Measurements from ENCODE around the gene CST2.
"Not testable (repeated sequence)": the region's sequence is repeated elsewhere in the genome, so short reads cannot be mapped to it uniquely, and the experiment has no call there.

The CST2 gene

DNA sequence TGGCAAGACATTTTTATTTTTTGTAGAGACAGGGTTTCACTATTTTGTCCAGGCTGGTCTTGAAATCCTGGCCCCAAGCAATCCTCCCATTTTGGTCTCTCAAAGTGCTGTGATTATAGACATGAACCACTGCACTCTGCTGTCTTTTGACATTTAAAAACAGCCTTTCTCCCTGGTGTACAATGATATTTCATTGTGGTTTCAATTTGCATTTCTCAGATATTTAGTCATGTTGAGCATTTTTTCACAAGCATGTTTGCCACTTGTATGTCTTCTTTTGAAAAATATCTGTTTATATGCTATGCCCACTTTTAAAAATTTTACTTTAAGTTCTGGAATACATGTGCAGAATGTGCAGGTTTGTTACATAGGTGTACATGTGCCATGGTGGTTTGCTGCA is 47.9 kb downstream of the CST2 start:
- H3K9me3 Mint-ChIP-seq, DNase-seq, CTCF ChIA-PET, H3K36me3 Mint-ChIP-seq, H3K27ac Mint-ChIP-seq, H3K4me1 Mint-ChIP-seq, H3K4me3 Mint-ChIP-seq, H3K27me3 Mint-ChIP-seq: not testable (repeated sequence)

DNA sequence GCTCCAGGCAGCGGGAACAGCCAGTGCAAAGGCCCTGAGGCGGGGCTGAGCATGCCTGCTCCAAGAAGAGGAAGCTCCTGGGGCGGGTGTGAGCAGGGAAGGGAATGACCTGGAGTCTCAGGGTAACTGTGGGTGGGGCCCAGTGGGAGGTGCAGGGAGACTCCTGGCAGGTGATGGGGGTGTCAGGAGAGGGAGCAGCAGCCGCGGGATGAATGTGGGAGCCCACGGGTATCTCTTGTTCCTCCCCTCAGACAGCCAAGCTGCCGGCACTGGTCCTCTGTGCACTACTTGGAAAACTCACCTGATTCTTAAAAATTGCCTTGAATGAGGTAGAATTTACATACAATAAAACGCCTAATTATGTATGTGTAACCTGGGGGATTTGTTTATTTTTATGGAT is 49.1 kb downstream of the CST2 start:
- H3K4me1 Mint-ChIP-seq, H3K9me3 Mint-ChIP-seq, H3K36me3 Mint-ChIP-seq, CTCF ChIA-PET, DNase-seq, H3K27me3 Mint-ChIP-seq, H3K27ac Mint-ChIP-seq, H3K4me3 Mint-ChIP-seq: not testable (repeated sequence)

DNA sequence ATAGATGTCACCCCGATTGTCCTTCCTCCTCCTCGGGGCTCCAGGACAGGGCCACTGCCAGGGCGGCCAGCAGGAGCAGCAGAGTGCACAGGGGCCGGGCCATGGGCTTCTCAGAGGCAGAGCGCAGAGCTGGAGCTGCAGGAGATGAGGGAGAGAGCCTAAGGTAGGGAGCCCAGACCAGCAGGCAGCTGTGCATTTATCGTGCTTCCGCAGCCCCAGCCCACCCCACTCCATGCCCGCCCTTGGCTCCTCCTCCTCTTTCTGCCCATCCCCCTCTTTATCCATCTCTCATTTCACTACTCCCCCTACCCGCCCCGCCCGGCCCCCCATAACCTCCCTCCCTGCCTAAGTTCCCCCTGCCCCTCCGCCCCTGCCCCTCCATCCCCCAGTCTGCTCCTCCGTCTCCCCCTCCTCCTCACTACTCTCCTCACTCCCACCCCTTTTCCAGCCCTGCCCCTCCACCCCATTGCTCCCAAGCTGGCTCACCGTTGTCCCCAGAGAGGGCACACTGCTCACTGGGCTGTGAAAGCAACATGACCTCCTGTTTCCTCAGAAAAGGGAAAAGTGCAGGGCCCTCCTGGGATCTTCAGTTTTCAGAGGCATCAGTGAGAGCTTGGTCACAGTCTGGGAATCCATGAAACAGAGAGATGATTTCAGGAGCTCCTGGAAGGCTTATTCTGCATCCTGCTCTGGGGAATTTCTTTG is 50.3 kb downstream of the CST2 start:
- DNase-seq, result no peak
- no peaks in the 10 kb centered on the region for H3K9me3 Mint-ChIP-seq
- H3K36me3 Mint-ChIP-seq, result no peaks in the 10 kb centered on the region
- H3K27me3 Mint-ChIP-seq, result peaks cover 11% of the 10 kb centered on the region
- no peaks in the 10 kb centered on the region for H3K4me1 Mint-ChIP-seq
- no peak overlapping the region for H3K4me3 Mint-ChIP-seq
- no peak overlapping the region for H3K27ac Mint-ChIP-seq
- CTCF ChIA-PET, result no interaction called here

DNA sequence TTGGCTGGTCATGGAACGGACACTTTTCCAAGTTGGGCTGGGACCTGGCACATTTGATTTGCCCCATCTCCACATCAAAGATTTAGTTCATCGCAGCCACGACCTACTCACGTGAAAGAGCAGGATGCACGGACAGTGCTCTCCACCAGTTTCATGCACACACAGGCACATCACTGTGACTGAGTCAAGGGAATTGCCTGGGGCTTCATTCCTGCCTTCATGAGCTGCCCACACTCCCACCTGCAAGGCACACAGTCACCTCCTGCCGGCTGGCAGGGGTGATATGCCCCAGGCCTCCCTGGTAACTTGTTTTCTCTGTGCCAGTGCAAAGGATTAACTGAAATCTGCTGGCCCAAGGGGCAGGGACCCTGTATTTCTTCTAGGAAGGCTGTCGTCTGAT is 52.4 kb downstream of the CST2 start:
- H3K4me1 Mint-ChIP-seq, result no peaks in the 10 kb centered on the region
- no peak overlapping the region for H3K27ac Mint-ChIP-seq
- peaks cover 11% of the 10 kb centered on the region for H3K27me3 Mint-ChIP-seq
- CTCF ChIA-PET, result no interaction called here
- no peaks in the 10 kb centered on the region for H3K9me3 Mint-ChIP-seq
- no peak overlapping the region for H3K4me3 Mint-ChIP-seq
- no peaks in the 10 kb centered on the region for H3K36me3 Mint-ChIP-seq
- DNase-seq, result no peak
